Mucosa of rectum (tissue), 2 donors: Measurements from ENCODE around the gene FAM227B.

Experiments used
- H3K27ac ChIP-seq, 2 donors: one replicate each; pipeline ENCODE4 v1.7.0; 2013; ENCODE audit warnings: inconsistent platforms in 2 of 2, low read depth in 2 of 2, low read length in 2 of 2
- H3K27me3 ChIP-seq, 2 donors: one replicate each; pipeline ENCODE4 v1.7.0; 2013; ENCODE audit warnings: low read length in 2 of 2; ENCODE audit not compliant: control insufficient read depth in 2 of 2, insufficient read depth in 2 of 2
- H3K36me3 ChIP-seq, 2 donors: one replicate each; pipeline ENCODE4 v1.7.0; 2013; ENCODE audit warnings: low read length in 2 of 2; ENCODE audit not compliant: control insufficient read depth in 2 of 2, insufficient read depth in 2 of 2
- H3K4me1 ChIP-seq, 2 donors: one replicate each; pipeline ENCODE4 v1.7.0; 2013; ENCODE audit warnings: low read length in 2 of 2, mild to moderate bottlenecking in 1 of 2; ENCODE audit not compliant: control insufficient read depth in 2 of 2, insufficient read depth in 2 of 2
- H3K4me3 ChIP-seq, 2 donors: one replicate each; pipeline ENCODE4 v1.7.0; 2013; ENCODE audit warnings: low read length in 2 of 2
- H3K9ac ChIP-seq, 2 donors: one replicate each; pipeline ENCODE4 v1.7.0; 2013; ENCODE audit warnings: low read length in 2 of 2, low read depth in 1 of 2, mild to moderate bottlenecking in 1 of 2
- H3K9me3 ChIP-seq, 2 donors: one replicate each; pipeline ENCODE4 v1.7.0; 2013; ENCODE audit warnings: low read length in 2 of 2; ENCODE audit not compliant: control insufficient read depth in 2 of 2
- donor health status: healthy.
- donor health status: Normal muscosa, but diverticular disease.

Gene FAM227B

GRCh38 chr15:49430046-49430445 lies 190.6 kb downstream of the FAM227B start:
- H3K4me1 ChIP-seq, result no peaks in the 10 kb centered on the region
- H3K9me3 ChIP-seq, result no peaks in the 10 kb centered on the region
- no peaks in the 10 kb centered on the region for H3K27me3 ChIP-seq
- H3K36me3 ChIP-seq, result no peaks in the 10 kb centered on the region
- no peak overlapping the region for H3K27ac ChIP-seq
- H3K4me3 ChIP-seq, result no peak overlapping the region
- no peak overlapping the region for H3K9ac ChIP-seq

GRCh38 chr15:49428409-49429095 lies 192.1 kb downstream of the FAM227B start:
- H3K9ac ChIP-seq, result peak overlapping the region in 1 of 2 donors; percentile 23
- no peaks in the 10 kb centered on the region for H3K4me1 ChIP-seq
- H3K27ac ChIP-seq, result peak overlapping the region in 1 of 2 donors; percentile 66
- H3K27me3 ChIP-seq, result no peaks in the 10 kb centered on the region
- peak overlapping the region in 1 of 2 donors; percentile 11 for H3K4me3 ChIP-seq
- H3K36me3 ChIP-seq, result no peaks in the 10 kb centered on the region
- H3K9me3 ChIP-seq, result no peaks in the 10 kb centered on the region

GRCh38 chr15:49427372-49427771 lies 193.2 kb downstream of the FAM227B start:
- H3K27ac ChIP-seq, result no peak overlapping the region
- peak overlapping the region in 1 of 2 donors; percentile 2 for H3K4me3 ChIP-seq
- no peaks in the 10 kb centered on the region for H3K9me3 ChIP-seq
- H3K36me3 ChIP-seq, result no peaks in the 10 kb centered on the region
- no peaks in the 10 kb centered on the region for H3K4me1 ChIP-seq
- H3K27me3 ChIP-seq, result no peaks in the 10 kb centered on the region
- no peak overlapping the region for H3K9ac ChIP-seq

GRCh38 chr15:49424954-49425353 lies 195.7 kb downstream of the FAM227B start:
- Histone ChIP-seq H3K4me3 (peak overlapping the region; percentile 22 to 63), H3K36me3 (no peaks in the 10 kb centered on the region), H3K9ac (no peak overlapping the region), H3K27me3 (no peaks in the 10 kb centered on the region), H3K9me3 (no peaks in the 10 kb centered on the region), H3K4me1 (no peaks in the 10 kb centered on the region), H3K27ac (no peak overlapping the region)

GRCh38 chr15:49423901-49424550 lies 196.6 kb downstream of the FAM227B start:
- Histone ChIP-seq H3K4me3 (peak overlapping the region; percentile 45 to 63), H3K9me3 (no peaks in the 10 kb centered on the region), H3K36me3 (no peaks in the 10 kb centered on the region), H3K27ac (peak overlapping the region; percentile 7 to 73), H3K27me3 (no peaks in the 10 kb centered on the region), H3K4me1 (no peaks in the 10 kb centered on the region), H3K9ac (peak overlapping the region in 1 of 2 donors; percentile 64)

- H3K4me3 ChIP-seq, result peak within 1 kb of the TSS; percentile 51 to 63
- H3K4me1 ChIP-seq, result no peaks in the 10 kb centered on the region
- H3K36me3 ChIP-seq, result no peaks in the 10 kb centered on the region
- H3K27ac ChIP-seq, result peak within 1 kb of the TSS; percentile 12 to 73
- H3K9ac ChIP-seq, result peak within 1 kb of the TSS; percentile 5 to 64
- H3K9me3 ChIP-seq, result no peaks in the 10 kb centered on the region
- H3K27me3 ChIP-seq, result no peaks in the 10 kb centered on the region
Measured at GRCh38 chr15:49423021-49423420, 197.6 kb downstream of the FAM227B start, which contains the start of gene FGF7. Gene FGF7, plus strand, starts transcription at chr15:49423242. Its CDS starts 1,056 bp downstream, at chr15:49424298.

- Histone ChIP-seq H3K36me3 (no peaks in the 10 kb centered on the region), H3K27me3 (no peaks in the 10 kb centered on the region), H3K4me1 (no peaks in the 10 kb centered on the region), H3K27ac (no peak overlapping the region), H3K4me3 (peak overlapping the region; percentile 37 to 51), H3K9me3 (no peaks in the 10 kb centered on the region), H3K9ac (no peak overlapping the region)
Measured at GRCh38 chr15:49421991-49422390, 198.6 kb downstream of the FAM227B start.

GRCh38 chr15:49418811-49419210 lies 201.8 kb downstream of the FAM227B start:
- no peaks in the 10 kb centered on the region for H3K27me3 ChIP-seq
- H3K4me1 ChIP-seq, result no peaks in the 10 kb centered on the region
- no peak overlapping the region for H3K9ac ChIP-seq
- H3K27ac ChIP-seq, result no peak overlapping the region
- H3K9me3 ChIP-seq, result no peaks in the 10 kb centered on the region
- H3K36me3 ChIP-seq, result no peaks in the 10 kb centered on the region
- no peak overlapping the region for H3K4me3 ChIP-seq

- H3K27me3 ChIP-seq, result no peaks in the 10 kb centered on the region
Measured at GRCh38 chr15:49415638-49416037, 205.0 kb downstream of the FAM227B start.

GRCh38 chr15:49415149-49415548 lies 205.5 kb downstream of the FAM227B start:
- no peak overlapping the region for H3K4me3 ChIP-seq
- no peak overlapping the region for H3K27ac ChIP-seq
- H3K27me3 ChIP-seq, result no peaks in the 10 kb centered on the region
- no peak overlapping the region for H3K9ac ChIP-seq
- H3K9me3 ChIP-seq, result no peaks in the 10 kb centered on the region
- no peaks in the 10 kb centered on the region for H3K36me3 ChIP-seq
- no peaks in the 10 kb centered on the region for H3K4me1 ChIP-seq

More at GRCh38 chr15:49415638-49416037, 205.0 kb downstream of the FAM227B start:
- H3K4me3 ChIP-seq, result no peak overlapping the region
- no peaks in the 10 kb centered on the region for H3K36me3 ChIP-seq
- H3K27ac ChIP-seq, result no peak overlapping the region
- no peak overlapping the region for H3K9ac ChIP-seq
- no peaks in the 10 kb centered on the region for H3K9me3 ChIP-seq
- no peaks in the 10 kb centered on the region for H3K4me1 ChIP-seq
